Measurements from ENCODE around the gene NAV1. TPM values are rescaled to one million over a fixed set of nuclear protein-coding genes. Genes with fewer than 3 reads are reported as not detected.
"Not testable (repeated sequence)": the region's sequence is repeated elsewhere in the genome, so short reads cannot be mapped to it uniquely, and the experiment has no call there.

The NAV1 gene
- total RNA-seq, 2 donors from 2014 or later = 16.3 to 32.1 TPM

DNA sequence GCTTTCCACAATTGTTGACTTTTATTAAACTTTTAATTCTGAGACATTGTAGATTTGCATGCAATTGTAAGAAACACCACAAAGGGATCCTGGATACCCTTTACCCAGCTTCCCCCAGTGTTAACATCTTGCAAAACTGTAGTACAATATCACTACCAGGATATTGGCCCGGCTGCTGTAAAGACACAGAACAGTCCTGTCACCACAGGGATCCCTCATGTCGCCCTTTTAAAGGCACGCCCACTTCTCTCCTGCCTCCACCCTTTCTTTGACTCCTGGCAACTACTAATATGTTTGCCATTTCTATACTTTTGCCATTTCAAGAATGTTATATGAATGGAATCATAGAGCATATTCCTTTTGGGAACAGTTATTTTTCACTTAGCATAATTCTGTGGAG lies 37.0 kb downstream of the NAV1 start:
- H3K4me3 ChIP-seq = no peak overlapping the region
- no peak for DNase-seq (ENCODE audit: low spot score)
- no peak for TF ChIP-seq CTCF (IDR thresholded peaks at IDR 0.05)

GRCh38 chr1:201576914-201577313 lies 38.0 kb downstream of the NAV1 start:
- no peak for TF ChIP-seq CTCF (IDR thresholded peaks at IDR 0.05)
- Histone ChIP-seq H3K36me3 (no peaks in the 10 kb centered on the region), H3K4me1 (peaks cover 0 to under 1% of the 10 kb centered on the region in 2 donors)

More for the DNA sequence above, 37.0 kb downstream of the NAV1 start:
- Histone ChIP-seq H3K36me3 (no peaks in the 10 kb centered on the region), H3K4me1 (peaks cover 0 to under 1% of the 10 kb centered on the region in 2 donors), H3K9me3 (no peaks in the 10 kb centered on the region), H3K27ac (no peak overlapping the region), H3K27me3 (no peaks in the 10 kb centered on the region)

DNA sequence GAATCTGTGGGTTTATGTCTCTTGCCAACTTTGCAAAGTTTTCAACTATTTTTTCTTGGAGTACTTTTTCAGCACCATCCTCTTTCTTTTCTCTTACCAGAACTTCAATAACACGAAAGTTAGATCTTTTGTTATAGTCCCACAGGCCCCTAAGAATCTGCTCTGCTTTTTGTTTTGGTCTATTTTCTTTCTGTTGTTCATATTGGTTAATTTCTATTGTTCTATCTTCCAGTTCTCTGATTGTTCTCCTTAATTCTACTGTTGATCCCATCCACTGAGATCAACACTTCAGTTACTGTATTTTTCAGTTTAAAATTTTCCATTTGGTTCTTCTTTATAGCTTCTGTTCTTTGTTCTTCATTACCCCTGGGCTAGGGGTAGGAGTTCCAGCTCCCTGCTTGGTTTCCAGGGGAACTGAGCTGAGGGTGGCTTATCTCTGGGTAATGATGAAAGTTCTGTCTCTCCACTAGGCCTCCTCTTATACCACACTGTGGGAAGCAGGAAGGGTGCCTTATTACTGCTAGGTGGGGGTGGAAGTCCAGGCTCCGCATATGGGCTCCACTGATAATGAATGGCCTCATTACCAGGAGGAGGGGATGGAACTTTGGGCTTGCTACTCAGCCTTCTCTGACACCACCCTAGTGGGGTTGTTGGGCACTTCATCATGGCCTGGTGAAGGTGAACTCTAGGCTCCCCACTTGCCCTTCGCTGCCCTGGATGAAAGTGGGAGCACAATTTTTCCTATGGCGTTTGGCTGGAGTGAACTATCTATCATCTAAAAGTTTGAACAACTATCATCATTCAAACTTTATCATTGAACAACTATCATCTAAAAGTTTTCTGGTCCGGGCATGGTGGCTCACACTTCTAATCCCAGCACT lies 39.3 kb downstream of the NAV1 start:
- no peak for TF ChIP-seq CTCF (IDR thresholded peaks at IDR 0.05)
- Histone ChIP-seq H3K36me3 (no peaks in the 10 kb centered on the region), H3K27ac (no peak overlapping the region), H3K4me3 (no peak overlapping the region), H3K9me3 (no peaks in the 10 kb centered on the region), H3K27me3 (no peaks in the 10 kb centered on the region), H3K4me1 (peaks cover 0 to 14% of the 10 kb centered on the region in 2 donors)
- no peak for DNase-seq (ENCODE audit: low spot score)

More at GRCh38 chr1:201576914-201577313, 38.0 kb downstream of the NAV1 start:
- H3K27me3 ChIP-seq = no peaks in the 10 kb centered on the region
- no peak overlapping the region for H3K27ac ChIP-seq
- no peaks in the 10 kb centered on the region for H3K9me3 ChIP-seq
- H3K4me3 ChIP-seq = no peak overlapping the region
- no peak for DNase-seq (ENCODE audit: low spot score)

GRCh38 chr1:201581371-201581770 lies 42.4 kb downstream of the NAV1 start:
- H3K9me3 ChIP-seq; H3K27ac ChIP-seq; DNase-seq (ENCODE audit: low spot score); H3K36me3 ChIP-seq; H3K27me3 ChIP-seq; H3K4me3 ChIP-seq: not testable (repeated sequence)
- peaks cover 0 to 27% of the 10 kb centered on the region in 2 donors for H3K4me1 ChIP-seq

GRCh38 chr1:201582705-201583442 lies 43.9 kb downstream of the NAV1 start:
- Histone ChIP-seq H3K27ac (no peak overlapping the region), H3K4me3 (no peak overlapping the region), H3K36me3 (no peaks in the 10 kb centered on the region), H3K4me1 (peaks cover 0 to 27% of the 10 kb centered on the region in 2 donors), H3K9me3 (peaks cover 0 to 3% of the 10 kb centered on the region in 2 donors), H3K27me3 (no peaks in the 10 kb centered on the region)
- no peak for TF ChIP-seq CTCF (IDR thresholded peaks at IDR 0.05)
- no peak for DNase-seq (ENCODE audit: low spot score)

- H3K4me3 ChIP-seq = no peak overlapping the region
- no peaks in the 10 kb centered on the region for H3K27me3 ChIP-seq
- no peak for TF ChIP-seq CTCF (IDR thresholded peaks at IDR 0.05)
- peaks cover 0 to 27% of the 10 kb centered on the region in 2 donors for H3K4me1 ChIP-seq
- H3K27ac ChIP-seq = no peak overlapping the region
- H3K9me3 ChIP-seq = peaks cover 0 to 4% of the 10 kb centered on the region in 2 donors
- no peaks in the 10 kb centered on the region for H3K36me3 ChIP-seq
- DNase-seq (ENCODE audit: low spot score) = no peak
These were observed 44.7 kb downstream of the NAV1 start for GRCh38 chr1:201583663-201584062.

Data from right atrium auricular region (tissue), 2 donors.